SK-N-SH (cell line): ENCODE measurements around the gene PTPA. TPM values are rescaled to one million over a fixed set of nuclear protein-coding genes. Genes with fewer than 3 reads are reported as not detected.

Experiments
- CTCF ChIA-PET: fragments of 300-600, 350-600 bp; formaldehyde crosslinking; extraction: SDS; loops from one replicate; lab custom pipeline; 2021; lab: Yijun Ruan, JAX
- POLR2A ChIA-PET: fragments of 350-600 bp; sonication (Branson Sonifier 250); formaldehyde crosslinking; extraction: SDS; loops from one replicate; lab custom pipeline; 2020; ENCODE audit warnings: antibody characterized with exemption, inconsistent platforms; lab: Yijun Ruan, JAX
- DNase-seq: peaks from one replicate; pipeline ENCODE4 v3.0.0; 2012
- H2AFZ ChIP-seq: fragments of 200-600 bp; sonication (generic); 2 replicates; pipeline ENCODE4 v1.8.1; 2016; ENCODE audit warnings: antibody characterized with exemption, mild to moderate bottlenecking, low read depth
- H3F3A ChIP-seq: fragments of 200-600 bp; sonication (generic); replicated peaks from 2 replicates; pipeline ENCODE3; 2016; ENCODE audit warnings: antibody characterized with exemption, mild to moderate bottlenecking; ENCODE audit not compliant: insufficient read depth
- H3K27ac ChIP-seq, 2 experiments: fragments of 200-500 bp in 1 of 2; fragments of 200-600 bp in 1 of 2; sonication (Bioruptor generic) in 1 of 2; sonication (generic), shearing (Covaris generic) in 1 of 2; 2 replicates each; pipeline versions ENCODE4 v1.5.1 to v1.6.1; 2014 to 2016; ENCODE audit warnings: low read depth in 2 of 2, inconsistent platforms in 1 of 2, low read length in 1 of 2, mild to moderate bottlenecking in 1 of 2, mixed read lengths in 1 of 2
- H3K27me3 ChIP-seq: fragments of 200-600 bp; sonication (generic), shearing (Covaris generic); 2 replicates; pipeline ENCODE4 v1.6.1; 2016; ENCODE audit warnings: mixed run types; ENCODE audit not compliant: insufficient read depth
- H3K36me3 ChIP-seq, 2 experiments: fragments of 200-500 bp in 1 of 2; fragments of 200-600 bp in 1 of 2; sonication (Bioruptor generic) in 1 of 2; sonication (generic) in 1 of 2; replicated peaks in 1 of 2; 2 replicates each; pipeline versions ENCODE3 to v1.5.1; 2014 to 2016; ENCODE audit warnings: low read length in 1 of 2, mild to moderate bottlenecking in 1 of 2; ENCODE audit not compliant: insufficient read depth in 2 of 2, control insufficient read depth in 1 of 2
- H3K4me1 ChIP-seq, 2 experiments: fragments of 200-500 bp in 1 of 2; fragments of 200-600 bp in 1 of 2; sonication (Bioruptor generic) in 1 of 2; sonication (generic), shearing (Covaris generic) in 1 of 2; 2 replicates each; pipeline versions ENCODE4 v1.5.1 to v1.6.1; 2014 to 2016; ENCODE audit warnings: low read depth in 1 of 2, low read length in 1 of 2, mixed run types in 1 of 2; ENCODE audit not compliant: insufficient read depth in 2 of 2, control insufficient read depth in 1 of 2
- H3K4me2 ChIP-seq: fragments of 200-600 bp; sonication (generic), shearing (Covaris generic); 2 replicates; pipeline ENCODE4 v1.6.1; 2017; ENCODE audit warnings: mixed run types
- H3K4me3 ChIP-seq, 2 experiments: fragments of 200-500 bp in 1 of 2; fragments of 200-600 bp in 1 of 2; sonication (Bioruptor generic) in 1 of 2; sonication (generic), shearing (Covaris generic) in 1 of 2; 2 replicates each; pipeline versions ENCODE4 v1.5.1 to v1.8.1; 2014 to 2016; ENCODE audit warnings: low read depth in 2 of 2, inconsistent platforms in 1 of 2, low read length in 1 of 2, mild to moderate bottlenecking in 1 of 2, mixed read lengths in 1 of 2, moderate library complexity in 1 of 2
- H3K79me2 ChIP-seq: fragments of 200-600 bp; sonication (generic); 2 replicates; pipeline ENCODE4 v1.8.1; 2017; ENCODE audit warnings: mild to moderate bottlenecking; ENCODE audit not compliant: insufficient read depth
- H3K9ac ChIP-seq: fragments of 200-600 bp; sonication (generic); 2 replicates; pipeline ENCODE4 v1.6.1; 2017; ENCODE audit warnings: mixed run types
- H3K9me2 ChIP-seq: fragments of 200-600 bp; sonication (generic); 2 replicates; pipeline ENCODE4 v1.6.1; 2017; ENCODE audit warnings: mixed run types
- H3K9me3 ChIP-seq: fragments of 200-600 bp; sonication (generic); 2 replicates; pipeline ENCODE4 v1.6.1; 2017; ENCODE audit warnings: mixed run types, mild to moderate bottlenecking, moderate library complexity
- H4K20me1 ChIP-seq: fragments of 200-600 bp; sonication (generic); 2 replicates; pipeline ENCODE4 v1.6.1; 2017; ENCODE audit warnings: mild to moderate bottlenecking, mixed run types; ENCODE audit not compliant: insufficient read depth
- CTCF ChIP-seq: fragments of 200-600 bp; sonication (generic); IDR thresholded peaks from 2 replicates; pipeline ENCODE4 v1.6.1; 2017; ENCODE audit warnings: antibody characterized with exemption, mild to moderate bottlenecking, moderate library complexity
- ELF1 ChIP-seq: IDR thresholded peaks from 2 replicates; pipeline ENCODE4 v1.4.0; 2012
- IRF3 ChIP-seq: fragments of 150-350 bp; IDR thresholded peaks from 2 replicates; pipeline ENCODE4 v1.6.1; 2016; ENCODE audit warnings: mild to moderate bottlenecking, low read depth, low read length
- MAX ChIP-seq: IDR thresholded peaks from 2 replicates; pipeline ENCODE4 v1.4.0; 2012; ENCODE audit warnings: low read depth
- NRF1 ChIP-seq: IDR thresholded peaks from 2 replicates; pipeline ENCODE4 v1.6.1; 2012; ENCODE audit warnings: low read depth, mild to moderate bottlenecking, low read length
- RFX5 ChIP-seq: IDR thresholded peaks from 2 replicates; pipeline ENCODE4 v1.6.1; 2012; ENCODE audit warnings: mild to moderate bottlenecking, improper control_type of control experiment, low read length
- SMC3 ChIP-seq: IDR thresholded peaks from 2 replicates; pipeline ENCODE4 v1.6.1; 2012; ENCODE audit warnings: low read depth, low read length, improper control_type of control experiment
- TCF12 ChIP-seq: IDR thresholded peaks from 2 replicates; pipeline ENCODE4 v1.4.0; 2012
- TEAD4 ChIP-seq: IDR thresholded peaks from 2 replicates; pipeline ENCODE4 v1.4.0; 2012; ENCODE audit warnings: mild to moderate bottlenecking, borderline replicate concordance; ENCODE audit not compliant: insufficient read depth
- ZBTB33 ChIP-seq: IDR thresholded peaks from 2 replicates; pipeline ENCODE4 v1.4.0; 2012; ENCODE audit warnings: low read depth, borderline replicate concordance
- WGBS: methylation state at CpG from one replicate; pipeline ENCODE4 v1.1.6; 2017; ENCODE audit warnings: low lambda C conversion rate; 5-methylcytosine and 5-hydroxymethylcytosine counted together
- polyA plus RNA-seq, 3 experiments: library from polyadenylated mRNA; depleted of rRNA; stranded (reverse); fragments of >200 nt; gene quantifications; 2 replicates each; pipeline ENCODE4 v1.2.3, GENCODE V29; 2012

PTPA gene
- polyA plus RNA-seq, 1 of the 3 experiments (the other 2 are of a cell fraction) = 130 TPM

GRCh38 chr9:129151469-129151868, 40.3 kb downstream of the PTPA start (continued):
- TF ChIP-seq IRF3 = no peak
- no peak for TF ChIP-seq ZBTB33
- TF ChIP-seq TEAD4 = no peak
- TF ChIP-seq NRF1 = no peak
- no peak for TF ChIP-seq TCF12
- TF ChIP-seq SMC3 = no peak
- TF ChIP-seq, all 33 proteins: peak for 0

- WGBS = 91% methylated on average over 9 of the region's 16 CpGs
These were observed 43.8 kb downstream of the PTPA start for GRCh38 chr9:129154866-129155477.

More at GRCh38 chr9:129154866-129155477, 43.8 kb downstream of the PTPA start:
- H3K36me3 ChIP-seq = peaks cover 0 to 8% of the 10 kb centered on the region in 2 experiments
- H4K20me1 ChIP-seq = no peaks in the 10 kb centered on the region
- no peak overlapping the region for H2AFZ ChIP-seq
- POLR2A ChIA-PET = no interaction called here
- H3F3A ChIP-seq = no peaks in the 10 kb centered on the region
- no peak overlapping the region for H3K4me3 ChIP-seq
- H3K4me2 ChIP-seq = no peak overlapping the region
- H3K9me3 ChIP-seq = no peaks in the 10 kb centered on the region
- H3K4me1 ChIP-seq = no peaks in the 10 kb centered on the region
- no peak for DNase-seq
- no peak overlapping the region for H3K27ac ChIP-seq
- CTCF ChIA-PET = interaction anchor here (0.6 to 4.9 kb wide), 6 partner anchors 10 to 468 kb away, joined by 3 to 42 read pairs (median 4); no protein-coding TSS in a partner anchor
- H3K9me2 ChIP-seq = no peaks in the 10 kb centered on the region
- TF ChIP-seq RFX5 (no peak), ELF1 (no peak), MAX (no peak), SMC3 (no peak), CTCF (no peak)
- no peak overlapping the region for H3K9ac ChIP-seq
- no peaks in the 10 kb centered on the region for H3K27me3 ChIP-seq
- no peaks in the 10 kb centered on the region for H3K79me2 ChIP-seq
